NCI-H2029 treated with DMSO at 0.1 percent for 48 hours (cell line): ENCODE measurements around the gene SPSB4.

Experiments
- DNase-seq: peaks from one replicate; lab custom pipeline; 2025; lab: John Stamatoyannopoulos, UW

SPSB4 gene

DNA sequence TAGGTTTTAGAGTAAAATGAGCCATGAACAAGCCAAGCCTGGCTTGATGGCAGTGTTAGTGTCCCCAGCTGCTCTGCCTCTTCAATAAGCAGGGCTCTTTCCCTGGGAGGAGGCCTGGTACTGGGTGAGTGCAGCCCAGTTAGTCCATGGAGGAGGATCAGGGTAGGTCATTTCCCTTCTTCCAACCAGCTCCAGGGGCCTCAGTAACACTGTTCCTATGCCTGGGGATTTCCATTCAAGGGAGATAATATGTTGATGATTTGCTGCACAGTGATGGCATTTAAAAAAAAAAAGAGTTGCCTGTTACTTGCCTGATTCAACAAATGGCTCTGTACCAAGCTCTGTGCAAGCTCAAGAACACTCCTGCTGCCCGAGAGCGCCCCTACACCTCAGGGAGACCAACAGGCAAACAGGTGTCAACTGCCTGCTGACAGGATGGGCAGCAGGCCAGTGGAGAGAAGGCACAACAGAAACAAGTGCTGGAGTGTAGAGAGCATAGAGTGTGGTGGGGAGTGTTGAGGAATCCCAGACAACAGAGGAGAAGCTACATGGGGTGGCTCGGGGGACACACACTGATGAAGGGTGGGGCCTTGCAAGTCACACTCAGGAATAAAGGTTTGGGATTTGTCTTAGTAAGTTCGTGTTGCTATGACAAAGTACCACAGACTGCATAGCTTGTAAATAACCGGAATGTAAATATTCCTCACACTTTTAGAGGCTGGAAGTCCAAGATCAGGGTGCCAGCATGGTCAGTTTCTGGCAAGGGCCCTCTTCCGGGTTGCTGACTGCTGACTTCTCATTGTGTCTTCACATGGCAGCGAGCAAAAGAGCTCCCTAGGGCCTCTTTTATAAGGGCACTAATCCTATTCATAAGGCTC is 101.9 kb downstream of the SPSB4 start:
- peak; percentile 91 for DNase-seq

DNA sequence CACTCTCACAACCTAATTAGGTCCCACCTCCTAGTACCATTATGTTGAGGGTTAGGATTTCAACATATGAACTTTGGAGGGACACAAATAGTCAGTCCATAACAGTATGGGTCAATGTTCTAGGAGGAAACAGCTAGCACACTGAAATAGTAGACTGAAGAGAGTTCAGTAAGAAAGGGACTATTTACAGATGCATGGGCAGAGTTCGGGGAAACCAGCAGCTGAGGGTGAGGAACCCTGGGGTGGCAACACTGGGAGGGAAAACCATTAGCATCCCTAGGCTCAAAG is 102.5 kb downstream of the SPSB4 start:
- no peak for DNase-seq

GRCh38 chr3:141164852-141165251 is 113.7 kb downstream of the SPSB4 start:
- DNase-seq: no peak

DNA sequence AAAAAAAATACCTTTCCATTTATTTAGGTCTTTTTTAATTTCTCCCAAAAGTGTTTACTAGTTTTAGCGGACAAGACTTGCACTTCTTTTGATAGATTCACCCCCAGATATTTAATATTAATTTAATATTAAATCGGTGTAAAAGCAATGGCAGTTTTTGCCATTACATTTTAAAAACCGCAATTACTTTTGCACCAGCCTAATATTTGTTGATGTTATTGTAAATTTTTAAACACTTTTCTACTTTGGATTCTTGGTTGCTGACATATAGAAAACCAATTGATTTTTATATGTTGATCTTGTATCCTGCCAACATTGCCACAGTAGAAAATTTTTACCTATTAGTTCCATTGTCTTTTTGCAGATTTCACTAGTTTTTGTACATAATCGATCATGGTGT is 116.5 kb downstream of the SPSB4 start:
- no peak for DNase-seq

DNA sequence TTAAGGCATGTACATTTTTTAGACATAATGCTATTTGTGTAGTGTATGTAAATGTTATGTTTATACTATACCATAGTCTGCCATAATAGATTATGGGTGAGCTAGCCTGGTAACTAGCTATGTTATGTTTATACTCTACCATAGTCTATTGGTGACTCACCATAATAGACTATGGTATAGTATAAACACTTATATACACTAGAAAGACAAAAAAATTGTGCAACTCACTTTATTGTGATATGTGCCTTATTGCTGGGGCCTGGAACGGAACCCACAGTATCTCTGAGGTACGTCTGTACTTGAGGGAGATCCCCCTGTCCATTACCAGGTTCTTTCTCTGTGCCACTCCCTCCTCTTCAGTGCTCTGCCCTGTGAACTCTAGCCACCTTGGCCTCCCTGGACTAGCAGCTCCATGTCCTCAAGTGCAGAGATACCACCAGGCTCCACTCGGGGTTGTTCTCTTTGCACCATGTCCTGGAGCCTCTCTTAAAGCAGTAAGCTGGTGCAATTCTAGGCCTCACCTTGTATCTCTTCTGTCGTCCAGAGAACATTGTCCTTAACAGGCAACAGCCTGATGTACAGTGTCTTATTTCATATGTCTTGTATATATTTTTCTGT is 119.6 kb downstream of the SPSB4 start:
- DNase-seq: no peak

DNA sequence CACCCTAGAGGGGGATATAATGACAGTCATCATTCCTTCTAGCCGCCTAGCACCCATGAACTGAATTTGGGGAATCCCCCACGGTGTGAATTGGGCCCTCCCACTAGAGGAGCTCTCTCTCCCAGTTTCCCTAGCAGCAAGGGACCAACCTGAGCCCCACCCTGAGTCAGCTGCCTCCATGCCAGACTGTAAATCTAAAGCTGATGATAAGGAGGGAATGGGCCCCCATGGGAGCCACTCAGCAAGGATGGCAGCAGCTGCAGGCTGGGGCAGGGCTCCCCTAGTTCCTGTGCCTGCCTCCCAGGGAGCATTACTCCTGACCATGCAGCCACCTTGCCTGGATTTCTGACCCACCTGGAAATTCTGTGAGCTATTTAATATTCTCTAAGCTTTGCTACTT is 123.5 kb downstream of the SPSB4 start:
- DNase-seq: no peak

GRCh38 chr3:141176775-141177174 is 125.6 kb downstream of the SPSB4 start:
- DNase-seq: no peak

DNA sequence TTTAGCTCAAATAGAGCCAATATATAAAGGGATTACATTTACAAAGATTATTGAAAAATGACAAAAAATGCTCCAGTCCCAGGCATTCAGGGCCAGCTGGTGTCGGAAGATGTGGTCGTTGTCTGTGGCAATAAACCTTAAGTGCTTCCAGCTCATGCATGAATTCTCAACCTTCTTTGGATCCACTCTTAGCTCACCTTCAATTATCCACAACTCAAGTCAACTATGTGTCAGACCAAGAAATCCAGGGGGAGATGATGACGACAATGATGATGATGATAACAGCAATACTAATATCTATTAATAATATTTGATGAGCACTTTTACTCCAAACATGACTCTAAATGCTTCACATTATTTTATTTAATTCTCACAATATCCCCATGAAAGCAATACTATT is 126.9 kb downstream of the SPSB4 start:
- DNase-seq: no peak

- no peak for DNase-seq
Observed at GRCh38 chr3:141178551-141178950, 127.4 kb downstream of the SPSB4 start.

- no peak for DNase-seq
Observed at GRCh38 chr3:141179983-141180382, 128.8 kb downstream of the SPSB4 start.

- no peak for DNase-seq
Observed at GRCh38 chr3:141181196-141181595, 130.0 kb downstream of the SPSB4 start.

DNA sequence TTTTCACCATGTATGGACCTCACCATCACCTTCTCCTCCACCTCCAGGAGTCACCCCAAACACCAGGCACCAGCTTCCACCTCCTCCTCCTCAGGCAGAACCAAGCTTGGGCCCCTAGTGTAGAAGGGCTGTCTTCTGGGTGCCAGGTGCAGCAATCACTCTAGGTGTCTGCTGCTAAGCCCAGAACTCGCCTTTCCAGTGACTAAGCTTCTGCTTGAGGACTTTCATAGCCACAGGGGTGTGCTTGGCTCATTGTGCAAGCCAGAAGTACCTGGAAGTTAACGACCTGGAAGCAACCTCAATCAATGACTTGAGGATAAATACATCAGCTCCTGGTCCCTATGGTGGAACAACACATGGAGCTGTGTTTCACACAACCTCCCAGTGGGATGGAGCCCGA is 130.7 kb downstream of the SPSB4 start:
- DNase-seq: no peak

- no peak for DNase-seq
Observed at GRCh38 chr3:141183606-141184005, 132.5 kb downstream of the SPSB4 start.

DNA sequence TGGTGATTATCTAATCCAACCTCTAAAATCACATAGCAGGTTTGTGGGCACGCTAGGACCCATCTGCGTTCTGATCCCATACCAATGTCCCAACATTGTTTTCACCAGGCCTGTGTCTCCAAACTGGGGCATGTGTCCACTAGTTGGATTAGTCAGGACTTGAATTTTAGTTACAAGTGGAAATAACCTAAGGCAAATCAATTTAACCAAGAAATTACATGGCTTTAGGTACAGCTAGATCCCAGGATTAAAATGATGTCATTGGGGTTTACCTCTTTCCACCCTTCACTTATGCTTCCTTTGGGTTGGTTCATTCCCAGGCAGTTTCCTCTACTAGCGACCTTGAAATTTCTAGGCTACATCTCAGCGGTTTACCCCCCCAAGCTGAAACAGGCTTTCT is 133.3 kb downstream of the SPSB4 start:
- no peak for DNase-seq

- no peak for DNase-seq
Observed at GRCh38 chr3:141191097-141191749, 140.1 kb downstream of the SPSB4 start.

GRCh38 chr3:141192345-141192744 is 141.2 kb downstream of the SPSB4 start:
- peak; percentile 91 for DNase-seq

- DNase-seq: no peak
Observed at GRCh38 chr3:141193066-141193830, 142.1 kb downstream of the SPSB4 start.
